Renal cortical epithelial cell (primary cell): ENCODE measurements around the gene GJA4. TPM values are rescaled to one million over a fixed set of nuclear protein-coding genes. Genes with fewer than 3 reads are reported as not detected.
"Not testable (repeated sequence)": the region's sequence is repeated elsewhere in the genome, so short reads cannot be mapped to it uniquely, and the experiment has no call there.

Experiments
- DNase-seq: peaks from one replicate; pipeline ENCODE4 v3.0.0-alpha.2; 2011; ENCODE audit warnings: low read depth
- total RNA-seq: library from RNA; depleted of rRNA; stranded (reverse); fragments of >200 nt; gene quantifications from 2 replicates; pipeline ENCODE4 v1.2.3, GENCODE V29; 2014

GJA4 gene
- total RNA-seq, 1 donor from 2014 or later = not detected

DNA sequence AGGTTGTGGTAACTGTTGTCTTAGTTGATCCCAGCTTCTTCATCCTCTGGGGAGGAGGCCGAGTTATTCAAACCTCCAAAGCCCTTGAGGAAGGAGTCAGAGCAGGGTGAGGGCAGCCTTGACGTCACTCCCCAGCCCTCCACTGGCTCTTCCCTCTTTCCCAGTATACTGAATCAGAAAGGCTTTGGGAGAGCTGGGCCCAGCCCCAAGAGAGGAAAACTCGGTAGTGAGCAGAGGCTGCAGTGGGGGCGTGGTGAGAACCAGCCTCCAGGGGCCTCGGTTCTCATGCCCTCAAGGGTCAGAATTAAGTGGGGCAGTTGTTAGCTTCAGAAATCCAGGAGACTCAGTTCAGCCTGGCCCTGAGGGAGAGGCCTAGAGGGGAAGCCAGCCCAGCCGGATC, 1.8 kb upstream of the GJA4 start:
- DNase-seq = no peak

DNA sequence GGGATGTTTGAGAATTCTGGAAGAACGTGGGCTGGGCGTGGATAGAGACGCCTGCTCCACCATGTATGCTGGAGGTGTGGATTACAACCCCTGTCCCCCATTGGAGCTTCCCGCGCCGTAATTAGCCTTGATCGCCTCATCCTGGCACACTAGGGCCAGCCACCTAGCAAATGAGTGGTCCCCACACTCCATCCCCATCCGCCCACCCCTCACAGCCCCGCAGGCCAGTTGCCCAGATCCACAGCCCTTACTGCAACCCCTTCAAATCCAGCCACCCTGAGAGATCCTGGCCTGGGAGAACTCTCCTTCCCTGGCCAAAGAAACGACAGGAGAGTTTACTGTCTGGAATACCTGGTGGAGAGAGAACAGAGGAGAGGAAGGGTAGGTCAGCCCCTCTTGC, 375 bp upstream of the GJA4 start:
- no peak for DNase-seq

DNA sequence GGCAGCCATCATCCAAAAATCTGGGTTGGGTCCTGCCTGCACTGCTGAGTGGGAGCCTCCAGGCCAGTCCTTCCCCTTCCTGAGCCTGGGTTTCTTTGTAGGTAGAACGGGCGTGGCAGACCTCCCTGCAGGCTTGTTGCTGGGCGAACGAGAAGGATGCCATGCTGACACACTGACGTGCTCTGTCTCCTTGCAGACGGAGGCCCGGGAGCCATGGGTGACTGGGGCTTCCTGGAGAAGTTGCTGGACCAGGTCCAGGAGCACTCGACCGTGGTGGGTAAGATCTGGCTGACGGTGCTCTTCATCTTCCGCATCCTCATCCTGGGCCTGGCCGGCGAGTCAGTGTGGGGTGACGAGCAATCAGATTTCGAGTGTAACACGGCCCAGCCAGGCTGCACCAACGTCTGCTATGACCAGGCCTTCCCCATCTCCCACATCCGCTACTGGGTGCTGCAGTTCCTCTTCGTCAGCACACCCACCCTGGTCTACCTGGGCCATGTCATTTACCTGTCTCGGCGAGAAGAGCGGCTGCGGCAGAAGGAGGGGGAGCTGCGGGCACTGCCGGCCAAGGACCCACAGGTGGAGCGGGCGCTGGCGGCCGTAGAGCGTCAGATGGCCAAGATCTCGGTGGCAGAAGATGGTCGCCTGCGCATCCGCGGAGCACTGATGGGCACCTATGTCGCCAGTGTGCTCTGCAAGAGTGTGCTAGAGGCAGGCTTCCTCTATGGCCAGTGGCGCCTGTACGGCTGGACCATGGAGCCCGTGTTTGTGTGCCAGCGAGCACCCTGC, 1.4 kb downstream of the GJA4 start:
- peak; percentile 31 for DNase-seq

DNA sequence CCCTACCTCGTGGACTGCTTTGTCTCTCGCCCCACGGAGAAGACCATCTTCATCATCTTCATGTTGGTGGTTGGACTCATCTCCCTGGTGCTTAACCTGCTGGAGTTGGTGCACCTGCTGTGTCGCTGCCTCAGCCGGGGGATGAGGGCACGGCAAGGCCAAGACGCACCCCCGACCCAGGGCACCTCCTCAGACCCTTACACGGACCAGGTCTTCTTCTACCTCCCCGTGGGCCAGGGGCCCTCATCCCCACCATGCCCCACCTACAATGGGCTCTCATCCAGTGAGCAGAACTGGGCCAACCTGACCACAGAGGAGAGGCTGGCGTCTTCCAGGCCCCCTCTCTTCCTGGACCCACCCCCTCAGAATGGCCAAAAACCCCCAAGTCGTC, 2.0 kb downstream of the GJA4 start:
- DNase-seq = no peak

DNA sequence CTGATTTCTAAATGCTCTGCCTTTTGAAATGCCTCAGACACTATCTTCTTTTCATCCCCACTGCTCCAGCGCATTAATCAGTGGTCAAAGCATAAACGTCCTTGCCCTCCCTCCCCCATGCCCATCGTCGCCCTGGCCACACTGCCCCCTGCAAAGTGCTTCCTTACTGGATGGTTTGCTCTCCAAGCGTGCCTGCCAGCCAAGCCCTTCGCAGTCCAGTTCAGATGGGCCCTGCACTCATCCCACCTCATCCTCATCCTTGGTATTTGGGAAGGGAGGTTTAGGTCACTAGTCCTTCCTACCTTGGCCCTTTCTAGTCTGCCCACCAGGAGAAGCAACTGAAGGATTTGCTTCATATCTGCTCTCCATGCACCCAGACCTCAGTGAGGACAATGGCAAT, 3.1 kb downstream of the GJA4 start:
- no peak for DNase-seq

DNA sequence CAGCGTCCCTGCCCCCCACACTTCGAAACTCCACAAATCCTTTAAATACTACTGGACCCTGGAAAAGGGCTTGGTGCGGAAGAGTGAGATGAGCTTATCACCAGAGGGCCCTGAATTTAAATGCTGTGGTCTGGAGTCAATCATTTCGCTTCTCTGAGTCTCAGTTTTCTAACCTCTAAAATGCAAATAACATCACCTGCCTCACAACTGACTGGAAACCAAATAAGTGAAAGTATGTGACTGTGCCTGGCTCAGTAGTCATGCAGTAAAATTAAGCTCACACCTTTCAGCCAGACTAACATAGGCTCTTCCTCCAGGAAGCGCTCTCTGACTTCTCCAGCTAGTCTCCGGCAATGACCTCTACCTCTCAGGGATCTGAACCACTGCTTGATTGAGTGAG, 4.2 kb downstream of the GJA4 start:
- DNase-seq = no peak

DNA sequence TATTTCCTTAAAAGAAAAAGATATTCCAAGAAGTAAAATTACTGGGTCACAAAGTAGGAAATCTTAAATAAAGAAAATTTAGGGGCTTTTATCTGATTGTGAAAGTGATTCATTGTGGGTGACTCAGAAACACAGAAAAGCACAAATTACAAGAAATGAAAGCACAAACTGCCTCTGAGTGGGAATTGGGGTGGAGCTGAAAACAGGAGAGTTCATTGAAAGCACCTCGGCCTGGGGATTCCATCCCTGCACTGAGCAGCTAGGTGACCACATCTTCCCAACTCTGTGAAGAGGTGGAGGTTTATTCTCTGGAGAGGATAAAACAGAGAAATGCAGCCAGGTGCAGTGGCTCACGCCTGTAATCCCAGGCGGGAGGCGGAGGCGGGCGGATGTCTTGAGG, 7.4 kb downstream of the GJA4 start:
- DNase-seq = peak; percentile 25

DNA sequence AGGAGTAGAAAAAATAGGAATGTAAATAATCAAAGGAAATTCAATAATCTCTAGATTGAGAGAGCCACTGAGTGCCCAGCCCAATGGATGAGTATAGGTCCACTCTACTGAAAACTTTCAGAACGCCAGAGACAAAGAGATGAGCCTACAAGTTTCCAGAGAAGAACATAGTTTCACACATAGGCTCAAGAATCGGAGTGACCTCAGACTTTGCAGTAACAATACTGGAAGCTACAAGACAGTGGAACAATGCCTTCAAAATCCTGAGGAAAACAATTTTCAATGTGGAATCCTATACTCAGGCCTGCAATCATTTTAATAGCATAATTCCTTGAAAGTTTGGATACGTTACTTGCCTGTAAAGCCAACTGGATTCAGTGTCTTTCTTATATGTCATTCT, 11.0 kb downstream of the GJA4 start:
- DNase-seq = no peak

DNA sequence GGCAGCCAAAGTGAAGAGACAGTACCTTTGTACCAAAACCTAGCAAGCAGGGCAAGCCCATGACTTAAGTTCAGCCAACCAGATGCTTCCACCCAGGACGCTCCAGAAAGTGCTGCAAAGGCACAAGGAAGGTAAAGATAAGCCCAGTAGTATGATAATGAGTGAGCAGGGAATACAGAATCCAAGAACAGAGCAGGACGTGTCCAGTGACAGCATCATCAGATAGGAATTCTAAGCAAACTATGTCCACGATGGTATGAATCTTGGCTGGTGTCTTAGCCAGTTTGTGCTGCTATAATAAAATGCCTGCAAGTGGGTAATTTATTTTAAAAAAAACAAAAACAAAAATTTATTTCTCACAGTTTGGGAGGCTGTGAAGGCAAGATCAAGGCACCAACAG, 13.6 kb downstream of the GJA4 start:
- DNase-seq = no peak

DNA sequence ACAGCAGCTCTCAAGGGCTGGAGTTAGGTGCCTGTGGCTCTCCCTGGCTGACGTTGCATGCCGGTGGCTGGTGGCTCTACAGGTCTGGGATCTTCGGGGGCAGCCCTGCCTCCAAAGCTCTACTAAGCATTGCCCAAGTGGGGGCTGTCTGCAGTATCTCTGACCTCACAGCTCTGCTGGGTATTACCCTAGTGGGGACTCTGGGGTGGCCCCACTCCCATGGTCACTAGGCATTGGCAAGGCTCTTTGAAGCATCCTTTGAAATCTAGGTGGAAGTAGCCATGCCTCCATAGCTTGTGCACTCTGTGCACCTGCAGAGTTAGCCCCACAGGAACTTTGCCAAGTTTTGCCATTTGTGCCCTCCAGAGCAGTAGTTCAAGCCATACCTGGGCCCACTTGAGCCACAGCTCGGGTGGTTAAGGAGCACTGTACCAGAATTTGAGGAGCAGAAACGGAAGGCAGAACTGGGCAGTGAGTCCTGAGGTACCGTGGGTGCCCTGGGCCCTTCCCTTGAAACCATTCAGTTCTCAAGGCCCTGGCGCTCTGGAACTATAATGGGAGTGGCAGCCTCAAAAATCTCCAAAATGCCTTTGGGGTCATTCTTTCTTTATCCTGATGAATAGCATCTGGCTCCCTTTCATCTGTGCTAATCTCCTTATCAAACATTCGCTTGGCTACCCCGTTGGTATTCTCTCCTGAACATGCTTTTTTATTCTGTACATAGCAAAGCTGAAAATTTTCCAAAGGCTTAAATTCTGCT, 15.4 kb downstream of the GJA4 start:
- DNase-seq = no peak

DNA sequence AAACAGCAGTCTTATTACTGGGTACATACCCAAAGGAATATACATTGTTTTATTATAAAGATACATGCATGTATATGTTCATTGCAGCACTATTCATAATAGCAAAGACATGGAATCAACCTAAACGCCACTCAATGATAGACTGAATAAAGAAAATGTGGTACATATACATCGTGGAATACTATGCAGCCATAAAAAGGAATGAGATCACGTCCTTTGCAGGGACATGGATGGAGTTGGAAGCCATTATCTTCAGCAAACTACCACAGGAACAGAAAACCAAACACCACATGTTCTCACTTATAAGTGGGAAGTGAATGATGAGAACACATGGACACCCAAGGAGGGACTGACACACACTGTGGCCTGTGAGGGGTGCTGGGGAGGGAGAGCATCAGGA, 18.0 kb downstream of the GJA4 start:
- not testable (repeated sequence) for DNase-seq

DNA sequence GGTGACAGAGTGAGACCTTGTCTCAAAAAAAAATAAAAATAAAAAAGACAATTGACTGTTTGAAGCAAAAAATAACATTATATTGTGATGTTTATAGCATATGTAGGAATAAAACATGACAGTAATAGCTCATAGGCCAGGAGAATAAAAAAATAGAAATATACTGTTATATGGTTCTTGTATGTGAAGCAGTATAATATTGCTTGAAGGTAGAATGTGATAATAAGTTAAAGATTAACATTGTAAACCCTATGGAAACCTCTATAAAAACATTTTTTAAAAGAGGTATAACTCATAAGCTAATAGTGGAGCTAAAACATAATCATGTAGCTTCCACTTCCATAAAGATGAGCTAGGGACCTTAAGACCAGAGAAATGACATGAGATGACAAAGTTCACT, 23.5 kb downstream of the GJA4 start:
- DNase-seq = no peak

DNA sequence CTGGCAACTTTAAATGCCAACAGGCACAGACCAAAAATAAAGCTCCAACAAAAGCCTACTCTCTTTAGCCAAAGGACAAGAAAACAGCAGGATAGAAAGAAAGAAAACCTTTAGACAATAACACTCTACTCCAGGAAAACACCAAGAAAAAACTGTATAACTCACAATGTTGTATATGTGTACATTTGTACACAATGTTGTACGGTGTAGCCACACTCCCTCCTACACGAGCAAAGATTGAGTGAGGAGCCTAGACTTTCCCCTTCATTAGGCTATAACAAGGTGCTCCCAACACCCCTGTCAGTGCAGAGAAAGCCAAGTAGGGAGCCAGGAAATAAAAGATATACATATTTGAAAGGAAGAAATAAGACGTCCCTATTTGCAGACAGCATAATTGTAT, 24.0 kb downstream of the GJA4 start:
- no peak for DNase-seq

DNA sequence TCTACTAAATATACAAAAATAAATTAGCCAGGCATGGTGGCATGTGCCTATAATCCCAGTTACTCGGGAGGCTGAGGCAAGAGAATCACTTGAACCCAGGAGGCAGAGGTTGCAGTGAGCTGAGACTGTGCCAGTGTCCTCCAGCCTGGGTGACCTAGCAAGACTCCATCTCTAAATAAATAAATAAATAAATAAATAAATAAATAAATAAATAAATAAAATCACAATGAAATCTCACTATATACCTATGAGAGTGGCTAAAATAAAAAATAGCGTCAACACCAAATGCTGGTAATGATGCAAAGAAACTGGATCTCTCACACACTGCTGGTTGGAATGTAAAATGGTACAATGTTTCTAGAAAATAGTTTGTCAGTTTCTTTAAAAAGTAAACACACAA, 26.1 kb downstream of the GJA4 start:
- DNase-seq = not testable (repeated sequence)

DNA sequence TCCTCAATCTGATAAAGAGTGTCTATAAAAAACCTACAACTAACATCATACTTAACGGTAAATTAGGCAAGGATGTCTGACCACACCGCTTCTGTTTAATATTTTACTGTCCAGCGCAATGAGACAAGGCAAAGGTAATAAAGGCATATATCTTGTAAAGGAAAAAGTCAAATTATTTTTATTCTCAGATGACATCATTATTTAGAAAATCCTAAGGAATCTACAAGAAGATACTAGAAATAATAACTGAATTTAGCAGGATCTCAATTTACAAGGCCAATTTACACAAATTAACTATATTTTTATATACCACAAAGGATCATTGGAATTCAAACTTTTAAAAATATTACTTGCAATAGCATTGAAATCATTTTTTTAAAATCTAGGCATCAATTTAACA, 29.4 kb downstream of the GJA4 start:
- DNase-seq = no peak

DNA sequence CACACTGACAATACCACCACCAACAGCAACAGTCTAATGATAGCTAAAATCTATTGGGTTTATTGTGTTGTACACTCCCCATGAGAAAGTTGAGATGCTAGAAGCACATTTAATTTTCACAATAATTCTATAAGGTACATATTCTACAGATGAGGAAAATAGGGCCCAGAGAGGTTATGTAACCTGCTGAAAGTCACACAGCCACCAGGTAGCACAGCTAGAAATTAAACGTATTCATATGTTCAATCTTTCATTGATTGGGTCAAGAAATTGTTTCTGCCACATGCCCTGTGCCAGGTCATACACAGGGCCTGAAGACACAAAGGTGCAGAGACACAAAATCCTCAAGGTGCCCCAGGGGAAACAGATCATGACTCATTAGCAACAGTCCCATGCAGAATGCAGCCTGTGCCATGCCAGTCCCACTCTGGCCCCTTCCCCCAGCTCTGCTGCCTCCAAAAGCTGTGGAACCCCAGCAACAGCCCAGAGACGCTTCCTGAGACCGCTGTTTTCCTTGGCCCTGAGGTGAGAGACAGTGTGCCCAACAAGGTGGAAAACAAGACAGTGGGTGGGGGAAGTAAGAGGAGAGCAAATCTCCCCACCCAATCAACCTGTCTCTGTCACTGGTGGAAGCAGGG, 32.1 kb downstream of the GJA4 start:
- no peak for DNase-seq

DNA sequence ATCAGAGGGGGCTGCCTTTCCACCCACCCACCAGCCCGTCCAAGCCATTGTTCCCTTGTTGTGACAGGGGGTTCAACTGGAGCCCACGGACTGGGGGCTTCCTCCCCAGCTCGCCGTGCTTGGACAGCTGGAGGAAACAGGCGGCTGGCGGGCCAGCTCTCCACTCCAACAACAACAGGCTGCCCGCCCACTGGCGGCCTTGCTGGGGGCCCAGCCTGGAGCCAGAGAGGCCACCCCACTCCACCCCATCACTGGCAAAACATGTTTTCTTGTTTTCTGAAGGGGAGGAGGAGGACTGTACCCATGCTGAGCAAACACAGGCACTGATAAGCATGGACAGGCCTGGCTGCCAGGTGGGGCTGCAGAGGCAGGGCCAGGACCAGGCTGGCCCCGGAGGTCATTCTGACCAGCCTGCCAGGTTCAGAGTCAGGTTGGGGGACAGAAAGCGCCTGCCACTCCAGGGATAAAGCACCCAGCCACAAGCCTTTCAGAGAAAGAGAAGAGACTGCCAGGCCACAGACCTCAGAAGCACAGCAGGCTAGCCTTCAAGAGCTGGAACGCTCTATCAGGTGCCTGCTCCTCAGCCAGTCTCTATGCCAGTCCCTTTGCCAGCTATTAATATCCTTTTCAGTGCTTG, 32.8 kb downstream of the GJA4 start:
- DNase-seq = no peak

DNA sequence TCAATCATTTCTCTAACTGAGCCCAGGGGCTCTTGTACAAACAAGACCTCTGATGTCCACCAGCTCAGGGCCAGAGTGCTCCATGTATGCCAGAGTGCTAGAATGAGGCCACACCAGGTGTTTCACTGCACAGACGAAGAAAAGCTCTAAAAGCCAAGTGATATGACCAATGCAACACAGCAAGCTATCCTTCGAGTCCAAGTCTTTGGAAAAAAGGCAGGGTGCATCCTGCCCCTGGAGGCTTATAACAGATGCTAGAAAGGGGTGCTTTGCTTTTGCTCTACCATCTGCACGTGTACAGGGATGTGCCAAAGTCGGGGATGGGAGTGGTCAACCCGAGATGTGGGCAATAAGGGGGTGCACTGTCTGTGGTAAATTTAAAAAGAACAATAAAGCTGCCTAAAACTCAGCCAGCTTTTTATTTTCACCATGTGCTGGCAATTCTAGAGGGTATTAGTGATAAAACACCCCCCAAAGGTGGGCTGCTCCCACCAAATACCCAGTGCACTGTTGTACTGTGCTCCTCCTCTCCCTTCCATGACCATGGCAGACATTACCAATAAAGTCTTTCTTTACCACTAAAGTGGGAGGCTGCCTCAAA, 34.6 kb downstream of the GJA4 start:
- no peak for DNase-seq

DNA sequence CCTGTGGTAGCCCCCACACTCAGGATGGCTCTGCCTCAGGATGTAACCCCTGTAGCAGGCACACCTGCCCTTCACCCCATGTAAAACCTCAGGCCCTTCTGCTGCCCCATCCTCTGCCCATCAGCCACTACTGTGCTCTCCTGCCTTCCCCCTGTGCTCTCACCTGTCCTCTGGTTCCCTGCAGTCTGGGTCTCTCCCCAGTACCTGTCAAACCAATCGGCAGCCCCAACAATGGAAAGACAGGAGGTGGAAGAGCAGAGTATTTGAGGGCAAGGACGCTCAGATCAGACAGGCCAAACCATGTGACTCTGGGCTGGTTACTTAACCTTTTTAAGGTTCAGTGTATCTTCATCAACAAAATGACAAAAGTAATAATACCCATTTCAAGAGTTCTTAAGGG, 35.8 kb downstream of the GJA4 start:
- DNase-seq = no peak

DNA sequence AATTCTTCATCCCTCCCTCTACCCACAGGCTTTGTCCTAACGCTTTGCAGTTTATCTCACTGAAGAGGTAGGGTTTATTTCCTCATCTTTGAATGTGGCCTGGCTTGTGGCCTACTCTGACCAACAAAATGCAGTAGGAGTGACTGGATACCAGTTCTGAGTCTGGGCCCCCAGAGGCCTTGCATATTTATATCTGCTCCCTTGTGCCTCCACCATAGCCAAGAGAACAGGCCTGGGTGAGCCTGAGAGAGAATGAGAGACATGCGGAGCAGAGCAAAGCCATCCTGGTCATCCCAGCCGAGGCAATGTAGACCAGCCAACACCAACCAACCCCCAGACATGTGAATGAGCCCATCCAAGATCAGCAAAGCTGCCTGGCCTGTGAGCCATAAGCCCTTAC, 36.5 kb downstream of the GJA4 start:
- no peak for DNase-seq

DNA sequence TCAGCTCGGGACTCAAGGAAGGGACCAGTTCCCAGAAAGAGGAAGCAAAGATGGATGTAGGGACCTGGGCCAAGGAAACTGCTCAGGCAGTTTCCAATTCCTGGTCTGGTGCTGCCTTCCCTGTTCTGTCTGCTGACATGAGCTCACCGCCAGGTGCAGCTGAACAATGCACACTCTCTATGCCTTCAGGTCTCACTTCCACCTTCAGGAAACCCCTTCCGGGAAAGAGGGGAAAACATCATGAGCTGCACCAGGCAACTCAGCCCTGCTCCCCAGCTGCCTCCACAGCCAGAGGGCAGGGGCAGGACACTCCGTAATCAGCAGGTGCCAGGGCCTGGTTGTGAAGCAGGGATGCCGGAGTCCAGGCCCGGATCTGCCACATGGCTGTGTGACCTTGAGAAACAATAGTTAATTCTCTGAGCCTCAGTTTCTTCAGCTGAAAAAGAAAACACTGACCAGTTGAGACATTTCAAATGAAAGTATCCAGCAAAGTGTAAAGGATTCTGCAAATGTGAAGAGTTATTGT, 39.0 kb downstream of the GJA4 start:
- no peak for DNase-seq

DNA sequence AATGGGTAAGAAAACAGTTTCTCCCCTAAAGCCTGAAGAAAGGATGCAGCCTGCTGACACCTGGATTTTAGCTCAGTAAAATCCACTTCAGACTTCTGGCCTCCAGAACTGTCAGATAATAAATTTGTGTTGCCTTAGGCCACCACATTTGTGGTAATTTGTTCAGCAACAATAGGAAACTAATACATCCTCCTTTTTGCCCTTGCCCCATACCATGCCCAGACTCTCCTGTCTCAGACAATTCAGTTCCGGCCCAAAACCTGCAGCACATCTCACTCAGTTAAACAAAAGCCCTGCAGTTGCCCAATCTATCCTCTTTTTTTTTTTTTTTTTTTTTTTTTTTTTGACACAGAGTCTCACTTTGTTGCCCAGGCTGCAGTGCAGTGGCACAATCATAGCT, 40.9 kb downstream of the GJA4 start:
- DNase-seq = no peak
